ENCODE measurements around the gene LRRIQ1.
"Not testable (repeated sequence)": the region's sequence is repeated elsewhere in the genome, so short reads cannot be mapped to it uniquely, and the experiment has no call there.

The LRRIQ1 gene

DNA sequence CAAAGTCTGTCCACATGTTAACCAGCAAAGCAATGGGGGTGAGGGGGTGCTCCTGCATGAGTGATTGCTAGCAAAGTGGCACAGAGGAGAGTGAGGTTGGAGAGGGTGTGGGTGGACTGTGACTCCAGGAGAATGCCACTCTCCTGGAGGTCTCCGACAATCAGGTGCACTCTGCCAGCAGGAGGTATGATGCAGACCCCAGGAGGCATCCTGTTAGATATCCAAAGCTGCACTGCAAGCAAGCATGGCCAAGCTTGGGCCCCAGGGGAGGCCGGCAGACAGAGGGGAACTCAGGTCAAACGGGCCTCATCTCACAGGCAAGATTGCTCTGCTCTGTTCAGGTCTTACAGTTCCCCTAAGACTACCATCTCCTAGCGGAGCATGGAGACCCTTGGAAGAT lies 170.4 kb downstream of the LRRIQ1 start:
- H3K27me3 ChIP-seq (ENCODE audit: low read depth, low read length): no peaks in the 10 kb centered on the region

DNA sequence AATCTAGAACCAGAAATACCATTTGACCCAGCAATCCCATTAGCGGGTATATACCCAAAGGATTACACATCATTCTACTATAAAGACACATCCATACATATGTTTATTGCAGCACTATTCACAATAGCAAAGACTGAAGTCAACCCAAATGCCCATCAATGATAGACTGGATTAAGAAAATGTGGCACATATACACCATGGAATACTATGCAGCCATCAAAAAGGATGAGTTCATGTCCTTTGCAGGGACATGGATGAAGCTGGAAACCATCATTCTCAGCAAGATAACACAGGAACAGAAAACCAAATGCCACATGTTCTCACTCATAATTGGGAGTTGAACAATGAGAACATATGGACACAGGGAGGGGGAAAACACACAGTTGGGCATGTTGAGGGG lies 188.2 kb downstream of the LRRIQ1 start:
- not testable (repeated sequence) for H3K4me3 ChIP-seq (ENCODE audit: low read depth in 1 of 2, low read length in 2 of 2); H3K4me1 ChIP-seq (ENCODE audit: control insufficient read depth in 1 of 2, insufficient read depth in 2 of 2, low read length in 2 of 2); H3K9me3 ChIP-seq (ENCODE audit: control insufficient read depth in 1 of 2, low read length in 2 of 2); H3K27ac ChIP-seq (ENCODE audit: low read length); H3K27me3 ChIP-seq (ENCODE audit: low read depth, low read length); H3K36me3 ChIP-seq (ENCODE audit: control insufficient read depth in 1 of 2, insufficient read depth in 2 of 2, low read length in 2 of 2)

More for the DNA sequence above, 170.4 kb downstream of the LRRIQ1 start:
- no peaks in the 10 kb centered on the region for H3K4me1 ChIP-seq (ENCODE audit: control insufficient read depth in 1 of 2, insufficient read depth in 2 of 2, low read length in 2 of 2)
- no peak overlapping the region for H3K27ac ChIP-seq (ENCODE audit: low read length)
- H3K36me3 ChIP-seq (ENCODE audit: control insufficient read depth in 1 of 2, insufficient read depth in 2 of 2, low read length in 2 of 2): no peaks in the 10 kb centered on the region
- no peak overlapping the region for H3K4me3 ChIP-seq (ENCODE audit: low read depth in 1 of 2, low read length in 2 of 2)
- H3K9me3 ChIP-seq (ENCODE audit: control insufficient read depth in 1 of 2, low read length in 2 of 2): peaks cover 0 to 7% of the 10 kb centered on the region in 2 donors

DNA sequence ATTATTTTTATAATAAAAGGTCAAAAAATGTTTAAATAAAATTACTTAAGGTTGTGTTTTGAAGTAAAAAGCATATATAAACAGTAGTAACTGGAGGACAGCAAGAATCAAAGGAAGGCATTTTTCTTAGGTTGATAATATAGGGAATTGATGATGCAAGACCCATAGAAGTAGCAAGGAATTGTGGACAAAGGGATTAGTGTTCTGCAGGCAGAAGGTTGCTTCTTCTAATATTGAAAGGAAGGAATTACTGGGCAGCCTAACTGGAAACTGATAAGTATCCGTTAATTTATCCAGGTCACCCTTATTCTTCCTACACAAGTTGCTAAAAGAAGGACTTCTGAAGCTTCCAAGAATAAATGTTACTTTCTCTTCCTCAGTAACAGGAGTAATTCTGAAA lies 189.3 kb downstream of the LRRIQ1 start:
- H3K27me3 ChIP-seq (ENCODE audit: low read depth, low read length): no peaks in the 10 kb centered on the region
- H3K36me3 ChIP-seq (ENCODE audit: control insufficient read depth in 1 of 2, insufficient read depth in 2 of 2, low read length in 2 of 2): no peaks in the 10 kb centered on the region
- no peaks in the 10 kb centered on the region for H3K9me3 ChIP-seq (ENCODE audit: control insufficient read depth in 1 of 2, low read length in 2 of 2)
- H3K4me3 ChIP-seq (ENCODE audit: low read depth in 1 of 2, low read length in 2 of 2): no peak overlapping the region
- H3K4me1 ChIP-seq (ENCODE audit: control insufficient read depth in 1 of 2, insufficient read depth in 2 of 2, low read length in 2 of 2): no peaks in the 10 kb centered on the region
- H3K27ac ChIP-seq (ENCODE audit: low read length): no peak overlapping the region

DNA sequence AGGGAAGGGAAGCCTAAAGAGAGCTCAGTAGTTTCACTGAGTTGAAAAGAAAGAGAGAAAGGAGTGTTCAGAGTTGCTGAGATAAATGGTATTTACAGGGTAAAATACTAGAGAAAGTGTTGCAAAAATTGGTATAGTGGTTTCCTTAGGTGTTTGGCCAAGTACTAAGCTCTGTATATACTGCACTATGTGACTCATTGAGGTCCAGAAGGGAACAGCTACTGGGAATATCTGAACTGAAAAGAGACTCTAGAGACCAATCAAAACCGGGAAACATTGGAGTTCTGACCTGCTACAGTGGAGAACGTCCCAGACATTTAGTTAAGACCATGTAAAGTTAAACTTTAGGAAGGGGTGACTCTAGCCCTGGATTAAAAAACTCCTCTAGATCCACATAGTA lies 201.2 kb downstream of the LRRIQ1 start:
- H3K9me3 ChIP-seq (ENCODE audit: control insufficient read depth in 1 of 2, low read length in 2 of 2): no peaks in the 10 kb centered on the region
- H3K4me1 ChIP-seq (ENCODE audit: control insufficient read depth in 1 of 2, insufficient read depth in 2 of 2, low read length in 2 of 2): no peaks in the 10 kb centered on the region
- no peaks in the 10 kb centered on the region for H3K36me3 ChIP-seq (ENCODE audit: control insufficient read depth in 1 of 2, insufficient read depth in 2 of 2, low read length in 2 of 2)
- H3K4me3 ChIP-seq (ENCODE audit: low read depth in 1 of 2, low read length in 2 of 2): no peak overlapping the region
- H3K27me3 ChIP-seq (ENCODE audit: low read depth, low read length): no peaks in the 10 kb centered on the region
- no peak overlapping the region for H3K27ac ChIP-seq (ENCODE audit: low read length)

DNA sequence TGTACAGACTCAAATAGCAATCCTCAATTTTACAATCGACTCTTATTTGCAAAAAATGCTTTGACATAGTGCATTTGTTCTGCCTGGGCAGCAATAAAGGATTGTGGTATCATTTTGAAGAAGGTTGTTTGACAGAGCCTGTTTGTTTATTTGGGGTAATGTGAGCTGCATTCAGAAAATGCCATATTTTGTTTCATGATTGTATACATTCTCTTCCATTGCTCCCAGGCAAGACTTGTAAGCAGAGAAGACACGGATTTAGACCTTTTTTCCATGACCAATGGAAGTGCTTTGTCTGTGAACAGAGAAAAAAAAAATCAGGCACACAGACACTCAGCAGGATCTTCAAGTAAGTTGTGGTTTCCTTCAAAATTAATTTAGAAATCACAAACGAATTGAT lies 208.4 kb downstream of the LRRIQ1 start:
- Histone ChIP-seq H3K9me3 (ENCODE audit: control insufficient read depth in 1 of 2, low read length in 2 of 2) (no peaks in the 10 kb centered on the region), H3K4me3 (ENCODE audit: low read depth in 1 of 2, low read length in 2 of 2) (no peak overlapping the region), H3K4me1 (ENCODE audit: control insufficient read depth in 1 of 2, insufficient read depth in 2 of 2, low read length in 2 of 2) (no peaks in the 10 kb centered on the region), H3K36me3 (ENCODE audit: control insufficient read depth in 1 of 2, insufficient read depth in 2 of 2, low read length in 2 of 2) (no peaks in the 10 kb centered on the region), H3K27me3 (ENCODE audit: low read depth, low read length) (no peaks in the 10 kb centered on the region), H3K27ac (ENCODE audit: low read length) (no peak overlapping the region)

DNA sequence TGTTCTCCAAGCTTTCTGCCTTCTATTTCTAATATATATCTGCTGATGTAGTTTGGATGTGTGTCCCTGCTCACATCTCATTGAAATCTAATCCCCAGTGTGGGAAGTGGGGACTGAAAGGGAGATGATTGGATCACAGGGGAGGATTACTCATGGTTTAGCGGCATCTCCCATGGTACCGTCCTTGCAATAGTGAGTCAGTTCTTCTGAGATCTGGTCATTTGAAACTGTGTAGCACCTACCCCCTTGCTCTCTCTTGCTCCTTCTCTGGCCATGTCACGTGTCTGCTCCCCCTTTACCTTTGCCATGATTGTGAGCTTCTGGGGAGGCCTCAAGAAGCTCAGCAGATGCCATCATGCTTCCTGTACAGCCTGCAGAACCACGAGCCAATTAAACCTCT lies 217.7 kb downstream of the LRRIQ1 start:
- Histone ChIP-seq H3K27ac (ENCODE audit: low read length) (no peak overlapping the region), H3K27me3 (ENCODE audit: low read depth, low read length) (no peaks in the 10 kb centered on the region), H3K4me1 (ENCODE audit: control insufficient read depth in 1 of 2, insufficient read depth in 2 of 2, low read length in 2 of 2) (no peaks in the 10 kb centered on the region), H3K9me3 (ENCODE audit: control insufficient read depth in 1 of 2, low read length in 2 of 2) (no peaks in the 10 kb centered on the region), H3K4me3 (ENCODE audit: low read depth in 1 of 2, low read length in 2 of 2) (no peak overlapping the region), H3K36me3 (ENCODE audit: control insufficient read depth in 1 of 2, insufficient read depth in 2 of 2, low read length in 2 of 2) (no peaks in the 10 kb centered on the region)

DNA sequence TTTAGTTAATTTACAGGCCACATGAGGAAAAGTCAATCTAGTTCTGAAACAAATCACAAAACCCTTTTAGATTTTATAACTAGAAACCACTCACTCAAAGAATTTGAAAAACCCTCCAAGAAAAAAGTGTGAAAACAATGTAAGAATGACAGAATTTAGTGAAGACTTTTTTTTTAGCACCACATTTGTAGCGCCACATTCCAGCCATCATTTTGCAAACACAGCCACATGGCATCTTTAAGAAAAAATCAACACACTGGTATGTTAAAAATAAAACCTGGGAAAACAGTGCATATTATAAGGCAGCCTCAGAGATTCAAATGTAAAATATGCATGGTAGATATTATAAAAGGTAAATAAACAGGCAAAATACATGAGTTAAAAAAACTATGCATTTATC lies 221.5 kb downstream of the LRRIQ1 start:
- Histone ChIP-seq H3K4me1 (ENCODE audit: control insufficient read depth in 1 of 2, insufficient read depth in 2 of 2, low read length in 2 of 2) (no peaks in the 10 kb centered on the region), H3K9me3 (ENCODE audit: control insufficient read depth in 1 of 2, low read length in 2 of 2) (no peaks in the 10 kb centered on the region), H3K36me3 (ENCODE audit: control insufficient read depth in 1 of 2, insufficient read depth in 2 of 2, low read length in 2 of 2) (no peaks in the 10 kb centered on the region), H3K27me3 (ENCODE audit: low read depth, low read length) (no peaks in the 10 kb centered on the region), H3K4me3 (ENCODE audit: low read depth in 1 of 2, low read length in 2 of 2) (no peak overlapping the region), H3K27ac (ENCODE audit: low read length) (no peak overlapping the region)

DNA sequence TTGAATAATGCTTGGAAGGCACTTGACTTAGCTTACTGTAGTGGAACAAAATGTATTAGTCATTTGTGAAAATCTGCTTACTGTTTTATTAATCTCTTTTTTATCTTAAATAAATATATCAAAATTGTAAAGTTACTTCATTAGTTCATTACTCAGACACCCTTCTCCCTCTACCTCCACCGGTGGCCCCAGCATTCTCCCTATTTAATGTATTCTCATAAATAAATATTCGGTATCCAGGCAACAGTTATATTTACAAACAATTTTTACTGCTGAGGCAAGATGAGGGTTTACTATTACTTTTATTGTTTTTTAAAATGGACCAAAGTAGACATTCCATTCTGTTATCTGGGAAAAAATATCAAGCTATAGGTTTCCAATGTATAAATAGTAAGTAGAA lies 224.3 kb downstream of the LRRIQ1 start:
- Histone ChIP-seq H3K27me3 (ENCODE audit: low read depth, low read length) (no peaks in the 10 kb centered on the region), H3K4me3 (ENCODE audit: low read depth in 1 of 2, low read length in 2 of 2) (no peak overlapping the region), H3K36me3 (ENCODE audit: control insufficient read depth in 1 of 2, insufficient read depth in 2 of 2, low read length in 2 of 2) (no peaks in the 10 kb centered on the region), H3K9me3 (ENCODE audit: control insufficient read depth in 1 of 2, low read length in 2 of 2) (no peaks in the 10 kb centered on the region), H3K27ac (ENCODE audit: low read length) (no peak overlapping the region), H3K4me1 (ENCODE audit: control insufficient read depth in 1 of 2, insufficient read depth in 2 of 2, low read length in 2 of 2) (no peaks in the 10 kb centered on the region)

DNA sequence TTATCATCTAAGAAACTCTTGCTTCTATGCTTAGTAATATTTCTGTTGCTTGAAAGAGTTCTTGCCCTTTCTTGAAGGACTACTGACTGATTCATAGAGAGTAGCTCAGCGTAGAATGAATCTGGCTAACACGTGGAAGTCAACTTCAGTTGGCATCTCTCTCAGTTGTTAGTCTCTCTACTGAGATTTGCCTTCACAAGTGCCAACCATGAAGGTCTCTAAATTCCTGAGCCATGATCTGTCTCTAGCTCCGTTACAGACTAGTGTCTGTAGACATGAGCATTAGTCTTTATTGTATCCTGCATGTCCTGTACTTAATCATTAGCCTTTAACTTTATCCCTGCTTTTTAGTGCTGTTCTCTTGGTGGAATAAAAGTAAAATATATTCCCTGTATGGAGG lies 224.7 kb downstream of the LRRIQ1 start:
- Histone ChIP-seq H3K4me3 (ENCODE audit: low read depth in 1 of 2, low read length in 2 of 2) (no peak overlapping the region), H3K36me3 (ENCODE audit: control insufficient read depth in 1 of 2, insufficient read depth in 2 of 2, low read length in 2 of 2) (no peaks in the 10 kb centered on the region), H3K27ac (ENCODE audit: low read length) (no peak overlapping the region), H3K4me1 (ENCODE audit: control insufficient read depth in 1 of 2, insufficient read depth in 2 of 2, low read length in 2 of 2) (no peaks in the 10 kb centered on the region), H3K9me3 (ENCODE audit: control insufficient read depth in 1 of 2, low read length in 2 of 2) (no peaks in the 10 kb centered on the region), H3K27me3 (ENCODE audit: low read depth, low read length) (no peaks in the 10 kb centered on the region)

DNA sequence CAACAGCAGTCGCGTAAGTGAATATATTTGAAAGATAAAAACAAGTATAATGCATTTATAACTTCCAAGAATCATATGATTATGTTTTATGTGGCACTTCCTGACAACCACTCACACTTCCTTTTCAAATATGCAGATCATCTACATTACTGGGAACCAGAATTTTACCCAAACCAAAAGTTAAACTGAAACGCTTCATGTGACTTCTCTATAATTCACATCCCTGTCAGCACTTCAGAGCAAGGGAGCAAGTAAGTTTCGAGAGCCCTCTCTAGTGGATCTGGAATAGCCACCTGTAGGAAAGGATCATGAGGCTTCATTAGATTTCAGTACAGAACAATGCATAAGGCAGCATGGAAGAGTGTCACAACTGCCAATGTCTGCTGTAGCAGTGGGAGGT lies 230.2 kb downstream of the LRRIQ1 start:
- Histone ChIP-seq H3K4me1 (ENCODE audit: control insufficient read depth in 1 of 2, insufficient read depth in 2 of 2, low read length in 2 of 2) (no peaks in the 10 kb centered on the region), H3K9me3 (ENCODE audit: control insufficient read depth in 1 of 2, low read length in 2 of 2) (no peaks in the 10 kb centered on the region), H3K27me3 (ENCODE audit: low read depth, low read length) (no peaks in the 10 kb centered on the region), H3K36me3 (ENCODE audit: control insufficient read depth in 1 of 2, insufficient read depth in 2 of 2, low read length in 2 of 2) (no peaks in the 10 kb centered on the region), H3K4me3 (ENCODE audit: low read depth in 1 of 2, low read length in 2 of 2) (no peak overlapping the region), H3K27ac (ENCODE audit: low read length) (no peak overlapping the region)

DNA sequence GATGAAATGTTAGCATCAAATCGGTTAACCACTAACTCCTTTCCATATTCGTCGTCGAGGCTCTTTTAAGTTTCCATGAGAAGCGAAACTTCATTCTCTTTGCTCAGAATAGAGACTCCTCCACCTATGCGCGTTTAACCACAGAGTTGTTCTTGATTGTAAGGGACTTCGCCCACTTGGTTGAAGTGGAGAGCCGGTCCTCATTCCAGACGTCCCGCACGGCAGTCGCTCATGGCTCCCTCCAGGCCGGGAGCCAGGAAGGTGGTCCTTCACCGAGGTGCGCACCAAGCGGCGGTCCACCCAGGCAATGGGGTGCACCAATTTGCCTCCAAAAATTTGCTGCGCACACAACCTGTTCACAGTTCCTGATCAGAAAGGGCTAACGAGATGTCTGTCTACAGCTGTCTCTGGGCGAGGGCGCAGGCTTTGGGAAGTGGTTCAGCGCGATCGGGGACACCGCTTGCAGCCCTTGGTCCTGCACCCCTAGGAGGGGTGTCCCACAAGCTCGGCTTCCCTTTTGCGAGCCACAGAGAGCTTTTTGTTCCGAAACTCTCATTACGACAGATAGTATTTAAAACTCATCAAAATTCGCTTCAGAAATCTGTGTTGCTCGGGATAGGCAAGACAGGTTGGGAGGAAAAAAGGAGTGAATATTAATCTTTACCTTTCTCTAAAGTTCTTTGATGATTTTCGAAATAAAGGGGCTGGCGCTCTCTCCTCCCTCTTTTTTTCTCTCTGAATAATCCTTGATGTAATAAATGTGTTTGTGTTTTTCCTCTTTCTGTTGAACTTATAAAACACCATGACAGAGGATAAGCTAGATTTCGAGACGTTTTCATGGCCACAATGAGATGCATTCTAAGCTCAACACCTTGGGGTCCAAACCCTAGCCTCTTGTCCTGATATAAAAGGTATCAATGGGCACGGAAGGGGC lies 237.5 kb downstream of the LRRIQ1 start:
- peaks cover 0 to 7% of the 10 kb centered on the region in 2 donors for H3K9me3 ChIP-seq (ENCODE audit: control insufficient read depth in 1 of 2, low read length in 2 of 2)
- peaks cover 38% of the 10 kb centered on the region for H3K27me3 ChIP-seq (ENCODE audit: low read depth, low read length)
- H3K27ac ChIP-seq (ENCODE audit: low read length): no peak overlapping the region
- peaks cover 0 to 10% of the 10 kb centered on the region in 2 donors for H3K4me1 ChIP-seq (ENCODE audit: control insufficient read depth in 1 of 2, insufficient read depth in 2 of 2, low read length in 2 of 2)
- no peaks in the 10 kb centered on the region for H3K36me3 ChIP-seq (ENCODE audit: control insufficient read depth in 1 of 2, insufficient read depth in 2 of 2, low read length in 2 of 2)
- H3K4me3 ChIP-seq (ENCODE audit: low read depth in 1 of 2, low read length in 2 of 2): peak overlapping the region in 1 of 2 donors; percentile 39

DNA sequence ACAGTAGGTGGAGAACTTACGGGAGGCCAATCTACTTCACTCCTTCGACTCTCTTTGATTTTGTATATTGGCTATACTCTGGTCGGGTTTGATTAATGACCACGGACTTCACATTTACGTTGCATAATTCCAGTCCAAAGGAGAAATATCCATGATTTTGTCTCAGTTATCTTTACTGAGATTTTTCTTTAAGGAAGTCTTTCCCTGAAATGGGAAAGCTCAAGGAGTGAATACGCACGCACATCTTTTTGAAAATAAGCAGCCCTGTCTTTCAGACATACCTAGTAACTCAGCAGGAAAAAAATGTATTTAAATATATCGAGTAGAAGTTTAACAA lies 238.1 kb downstream of the LRRIQ1 start:
- H3K9me3 ChIP-seq (ENCODE audit: control insufficient read depth in 1 of 2, low read length in 2 of 2): peaks cover 0 to 8% of the 10 kb centered on the region in 2 donors
- H3K4me3 ChIP-seq (ENCODE audit: low read depth in 1 of 2, low read length in 2 of 2): no peak overlapping the region
- H3K36me3 ChIP-seq (ENCODE audit: control insufficient read depth in 1 of 2, insufficient read depth in 2 of 2, low read length in 2 of 2): no peaks in the 10 kb centered on the region
- H3K27ac ChIP-seq (ENCODE audit: low read length): no peak overlapping the region
- peaks cover 0 to 16% of the 10 kb centered on the region in 2 donors for H3K4me1 ChIP-seq (ENCODE audit: control insufficient read depth in 1 of 2, insufficient read depth in 2 of 2, low read length in 2 of 2)
- H3K27me3 ChIP-seq (ENCODE audit: low read depth, low read length): peaks cover 44% of the 10 kb centered on the region
